NCI-H748 (cell line): ENCODE measurements around the gene METTL18.

ENCODE experiments used
- DNase-seq: peaks from one replicate; lab custom pipeline; 2025; ENCODE audit not compliant: unreplicated experiment; lab: John Stamatoyannopoulos, UW

METTL18 gene

GRCh38 chr1:169786974-169787373 lies 7.7 kb downstream of the METTL18 start:
- DNase-seq, result no peak

- DNase-seq, result no peak
These were observed 9.4 kb downstream of the METTL18 start for GRCh38 chr1:169785267-169785666.

- DNase-seq, result no peak
These were observed 10.6 kb downstream of the METTL18 start for GRCh38 chr1:169784102-169784501.

- DNase-seq, result no peak
These were observed 12.1 kb downstream of the METTL18 start for GRCh38 chr1:169782596-169782995.

- DNase-seq, result no peak
These were observed 14.7 kb downstream of the METTL18 start for GRCh38 chr1:169779970-169780369.

GRCh38 chr1:169779150-169779549 lies 15.6 kb downstream of the METTL18 start:
- no peak for DNase-seq

- no peak for DNase-seq
These were observed 18.3 kb downstream of the METTL18 start for GRCh38 chr1:169776440-169776839.

- no peak for DNase-seq
These were observed 26.5 kb downstream of the METTL18 start for GRCh38 chr1:169768161-169768560.

- no peak for DNase-seq
These were observed 29.0 kb downstream of the METTL18 start for GRCh38 chr1:169765580-169766331.

GRCh38 chr1:169764919-169765318 lies 29.8 kb downstream of the METTL18 start:
- no peak for DNase-seq

- DNase-seq, result no peak
These were observed 32.0 kb downstream of the METTL18 start for GRCh38 chr1:169762699-169763098.

GRCh38 chr1:169759038-169759437 lies 35.7 kb downstream of the METTL18 start:
- DNase-seq, result no peak

GRCh38 chr1:169753549-169753948 lies 41.2 kb downstream of the METTL18 start:
- DNase-seq, result no peak

GRCh38 chr1:169750041-169750440 lies 44.7 kb downstream of the METTL18 start:
- DNase-seq, result no peak

- DNase-seq, result no peak
These were observed 48.2 kb downstream of the METTL18 start for GRCh38 chr1:169746550-169746949.

GRCh38 chr1:169745015-169745861 lies 49.5 kb downstream of the METTL18 start:
- DNase-seq, result no peak
